WTC11 (cell line): ENCODE measurements around the gene NEK7. TPM values are rescaled to one million over a fixed set of nuclear protein-coding genes. Genes with fewer than 3 reads are reported as not detected.

Experiments
- ATAC-seq: fragments of 200-7000 bp; cut with Tn5 transposase; 2 replicates; pipeline ENCODE4 v1.10.0; 2021; ENCODE audit warnings: mild to moderate bottlenecking, moderate library complexity
- CTCF ChIA-PET: fragments of 300-600 bp; sonication (Branson Sonifier 250); formaldehyde crosslinking; loops from one replicate; lab custom pipeline; 2021; ENCODE audit warnings: antibody characterized with exemption; lab: Charles Lee
- POLR2A ChIA-PET: fragments of 350-600 bp; sonication (Branson Sonifier 250); formaldehyde crosslinking; loops from one replicate; lab custom pipeline; 2021; ENCODE audit warnings: antibody characterized with exemption; lab: Charles Lee
- DNase-seq: peaks from one replicate; pipeline ENCODE4 v3.0.0; 2021; ENCODE audit warnings: low spot score
- H3K27ac Mint-ChIP-seq: 2 replicates; pipeline ENCODE4 v1.8.0; 2021; ENCODE audit warnings: mixed read lengths
- H3K27me3 Mint-ChIP-seq: 2 replicates; pipeline ENCODE4 v1.8.0; 2021; ENCODE audit warnings: low read depth, mild to moderate bottlenecking, moderate library complexity, mixed read lengths
- H3K36me3 Mint-ChIP-seq: 2 replicates; pipeline ENCODE4 v1.8.0; 2021; ENCODE audit warnings: mixed read lengths
- H3K4me1 Mint-ChIP-seq: 2 replicates; pipeline ENCODE4 v1.8.0; 2022; ENCODE audit warnings: mixed read lengths
- H3K4me3 Mint-ChIP-seq: 2 replicates; pipeline ENCODE4 v1.8.0; 2021; ENCODE audit warnings: mild to moderate bottlenecking, moderate library complexity, mixed read lengths
- H3K9me3 Mint-ChIP-seq: 2 replicates; pipeline ENCODE4 v1.8.0; 2021; ENCODE audit warnings: mixed read lengths
- E2F1 ChIP-seq: sonication (generic); formaldehyde crosslinking; IDR thresholded peaks from 2 replicates; pipeline ENCODE4 v1.8.0; 2022; ENCODE audit warnings: mild to moderate bottlenecking, missing genetic modification reagents
- ETV6 ChIP-seq: sonication (generic); formaldehyde crosslinking; IDR thresholded peaks from 2 replicates; pipeline ENCODE4 v1.8.1; 2022; ENCODE audit warnings: mild to moderate bottlenecking, missing genetic modification reagents
- IRF1 ChIP-seq: sonication (generic); formaldehyde crosslinking; IDR thresholded peaks from 2 replicates; pipeline ENCODE4 v1.8.0; 2023; ENCODE audit warnings: missing genetic modification reagents
- MXD4 ChIP-seq: fragments of 250-450 bp; sonication (Bioruptor Pico); IDR thresholded peaks from 2 replicates; pipeline ENCODE4 v1.8.0; 2021; ENCODE audit warnings: mild to moderate bottlenecking, moderate library complexity, borderline replicate concordance
- NFYB ChIP-seq: sonication (generic); formaldehyde crosslinking; conservative IDR thresholded peaks from 2 replicates; pipeline ENCODE4 v1.8.0; 2022; ENCODE audit warnings: low read depth, missing genetic modification reagents
- NR3C1 ChIP-seq: sonication (generic); formaldehyde crosslinking; conservative IDR thresholded peaks from 2 replicates; pipeline ENCODE4 v1.8.1; 2023; ENCODE audit warnings: low read depth, mild to moderate bottlenecking, missing genetic modification reagents
- PRDM15 ChIP-seq: sonication (generic); formaldehyde crosslinking; IDR thresholded peaks from 2 replicates; pipeline ENCODE4 v1.8.0; 2022; ENCODE audit warnings: missing genetic modification reagents
- PRRX2 ChIP-seq: fragments of 250-450 bp; sonication (Bioruptor Pico); IDR thresholded peaks from 2 replicates; pipeline ENCODE4 v1.8.0; 2021; ENCODE audit warnings: mild to moderate bottlenecking
- SP1 ChIP-seq: sonication (generic); formaldehyde crosslinking; conservative IDR thresholded peaks from 2 replicates; pipeline ENCODE4 v1.8.1; 2022; ENCODE audit warnings: missing genetic modification reagents
- TEAD1 ChIP-seq: sonication (generic); formaldehyde crosslinking; IDR thresholded peaks from 2 replicates; pipeline ENCODE4 v1.8.0; 2022; ENCODE audit warnings: mild to moderate bottlenecking, missing genetic modification reagents
- TP53 ChIP-seq: sonication (generic); formaldehyde crosslinking; IDR thresholded peaks from 2 replicates; pipeline ENCODE4 v1.8.1; 2023; ENCODE audit warnings: mild to moderate bottlenecking, missing genetic modification reagents
- ZBTB21 ChIP-seq: sonication (generic); formaldehyde crosslinking; IDR thresholded peaks from 2 replicates; pipeline ENCODE4 v1.8.1; 2023; ENCODE audit warnings: mild to moderate bottlenecking, missing genetic modification reagents, borderline replicate concordance
- ZNF671 ChIP-seq: fragments of 250-450 bp; sonication (Bioruptor Pico); IDR thresholded peaks from 2 replicates; pipeline ENCODE4 v1.8.0; 2021; ENCODE audit warnings: mild to moderate bottlenecking
- total RNA-seq: library from RNA; stranded (reverse); gene quantifications from 3 replicates; pipeline ENCODE4 v1.2.3, GENCODE V29; 2021
- TF ChIP-seq, protein P1 (sequence below): sonication (generic); formaldehyde crosslinking; IDR thresholded peaks from 2 replicates; pipeline ENCODE4 v1.8.1; 2022; ENCODE audit warnings: mild to moderate bottlenecking, moderate library complexity, missing genetic modification reagents

NEK7 gene
- total RNA-seq, 1 experiment from 2014 or later: 10.3 TPM

- Mint-ChIP-seq H3K27ac (peak overlapping the region; percentile 97), H3K4me3 (peak overlapping the region; percentile 90), H3K9me3 (no peaks in the 10 kb centered on the region), H3K27me3 (no peaks in the 10 kb centered on the region), H3K4me1 (peaks cover 54% of the 10 kb centered on the region), H3K36me3 (no peaks in the 10 kb centered on the region)
- TF ChIP-seq MXD4: no peak
- TF ChIP-seq E2F1: no peak
- no peak for TF ChIP-seq ZNF671 (CRISPR knock-in tag)
- POLR2A ChIA-PET: no interaction called here
- CTCF ChIA-PET: no interaction called here
- DNase-seq (no peak), ATAC-seq (peak; percentile 1)
Observed at GRCh38 chr1:198157847-198158725, 1.3 kb downstream of the NEK7 start.

- H3K27ac Mint-ChIP-seq: peak overlapping the region; percentile 99
- ChIA-PET POLR2A (no interaction called here), CTCF (no interaction called here)
- peak; percentile 85 for ATAC-seq
- peak; percentile 94 for DNase-seq
- peak overlapping the region; percentile 90 for H3K4me3 Mint-ChIP-seq
- H3K4me1 Mint-ChIP-seq: peaks cover 55% of the 10 kb centered on the region
- H3K9me3 Mint-ChIP-seq: no peaks in the 10 kb centered on the region
- TF ChIP-seq NFYB (CRISPR knock-in tag) (peak; percentile 56), PRRX2 (CRISPR knock-in tag) (no peak), SP1 (peak; percentile 58; the same call in 1 of the 2 replicates), TEAD1 (CRISPR knock-in tag) (peak; percentile 28; the same call in 1 of the 2 replicates), ZBTB21 (CRISPR knock-in tag) (no peak), PRDM15 (CRISPR knock-in tag) (0 out of 2 replicates have a peak, but pooled peaks have one; percentile 9)
- TF ChIP-seq, protein P1, sequence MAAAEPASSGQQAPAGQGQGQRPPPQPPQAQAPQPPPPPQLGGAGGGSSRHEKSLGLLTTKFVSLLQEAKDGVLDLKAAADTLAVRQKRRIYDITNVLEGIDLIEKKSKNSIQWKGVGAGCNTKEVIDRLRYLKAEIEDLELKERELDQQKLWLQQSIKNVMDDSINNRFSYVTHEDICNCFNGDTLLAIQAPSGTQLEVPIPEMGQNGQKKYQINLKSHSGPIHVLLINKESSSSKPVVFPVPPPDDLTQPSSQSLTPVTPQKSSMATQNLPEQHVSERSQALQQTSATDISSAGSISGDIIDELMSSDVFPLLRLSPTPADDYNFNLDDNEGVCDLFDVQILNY (CRISPR knock-in tag): no peak
- TF ChIP-seq, all 79 proteins: peak for 4
- Mint-ChIP-seq H3K27me3 (no peaks in the 10 kb centered on the region), H3K36me3 (no peaks in the 10 kb centered on the region)
Observed at GRCh38 chr1:198158735-198159589, 2.2 kb downstream of the NEK7 start.

- TF ChIP-seq IRF1 (CRISPR knock-in tag): no peak
- TF ChIP-seq ETV6: no peak
- no peak for TF ChIP-seq TP53 (CRISPR knock-in tag)
- no peak for TF ChIP-seq NR3C1
- ChIA-PET POLR2A (no interaction called here), CTCF (no interaction called here)
- H3K27ac Mint-ChIP-seq: peak overlapping the region; percentile 99
- H3K4me1 Mint-ChIP-seq: peaks cover 61% of the 10 kb centered on the region
- H3K36me3 Mint-ChIP-seq: no peaks in the 10 kb centered on the region
- ATAC-seq (no peak), DNase-seq (no peak)
- H3K9me3 Mint-ChIP-seq: no peaks in the 10 kb centered on the region
- peak overlapping the region; percentile 90 for H3K4me3 Mint-ChIP-seq
- H3K27me3 Mint-ChIP-seq: no peaks in the 10 kb centered on the region
Observed at GRCh38 chr1:198160222-198160621, 3.4 kb downstream of the NEK7 start.
